ENCODE data around the gene IL6. TPM values are rescaled to one million over a fixed set of nuclear protein-coding genes. Genes with fewer than 3 reads are reported as not detected.

The IL6 gene
- total and polyA plus RNA-seq, 2 of the 8 experiments (the other 6 are each of a cell fraction or from before 2014, with no cell fraction given) = 0.12 to 0.41 TPM

- Histone ChIP-seq H4K5ac (ENCODE audit: insufficient read length, low read depth, low read length) (no peak overlapping the region), H3K23ac (ENCODE audit: insufficient read length) (no peak overlapping the region), H3K14ac (ENCODE audit: insufficient read length) (no peak overlapping the region), H3K23me2 (ENCODE audit: low read depth, low read length) (no peaks in the 10 kb centered on the region), H2BK120ac (replicated peaks; ENCODE audit: low read depth, low read length) (no peak overlapping the region), H4K91ac (replicated peaks; ENCODE audit: insufficient read length, low read length) (no peak overlapping the region), H2BK20ac (ENCODE audit: low read length) (no peak overlapping the region), H3K4ac (replicated peaks; ENCODE audit: insufficient read length, low read depth, low read length) (no peak overlapping the region), H3K9ac (replicated peaks in 1 of 4; ENCODE audit: extremely low read depth in 1 of 4, low read depth in 3 of 4, low read length in 3 of 4) (no peak overlapping the region), H3K79me1 (ENCODE audit: low read depth, low read length) (no peaks in the 10 kb centered on the region), H3K27me3 (replicated peaks in 1 of 4; ENCODE audit: control insufficient read depth in 3 of 4, extremely low read depth in 1 of 4, insufficient read depth in 3 of 4, low read length in 3 of 4) (peaks cover 0 to 3% (median 0%) of the 10 kb centered on the region in 4 experiments; a peak in 2 of 7 replicates), H3K36me3 (ENCODE audit: control insufficient read depth in 2 of 4, insufficient read depth in 4 of 4, low read length in 3 of 4) (no peaks in the 10 kb centered on the region), H3K27ac (ENCODE audit: low read depth, low read length) (no peak overlapping the region), H4K8ac (ENCODE audit: extremely low read depth, insufficient read depth, low read length) (no peak overlapping the region), H3K9me3 (ENCODE audit: insufficient read depth in 2 of 2, low read depth in 1 of 2, low read length in 1 of 2) (no peaks in the 10 kb centered on the region), H3K79me2 (ENCODE audit: control insufficient read depth in 1 of 2, insufficient read depth in 2 of 2, low read length in 2 of 2) (no peaks in the 10 kb centered on the region), H2BK15ac (ENCODE audit: low read length) (no peak overlapping the region), H2BK12ac (ENCODE audit: low read depth, low read length) (no peak overlapping the region), H4K20me1 (replicated peaks in 1 of 2; ENCODE audit: control insufficient read depth in 1 of 2, insufficient read depth in 2 of 2, low read length in 2 of 2) (no peaks in the 10 kb centered on the region), H3K56ac (replicated peaks; ENCODE audit: insufficient read length, low read depth, low read length) (no peak overlapping the region), H3K4me2 (ENCODE audit: insufficient read depth in 1 of 2, low read depth in 2 of 2, low read length in 2 of 2) (no peak overlapping the region), H2BK5ac (ENCODE audit: low read depth, low read length) (no peak overlapping the region), H3K4me3 (ENCODE audit: extremely low read depth in 1 of 4, insufficient read depth in 2 of 4, low read depth in 3 of 4, low read length in 4 of 4) (no peak overlapping the region), H2AK5ac (ENCODE audit: low read depth, low read length) (no peak overlapping the region), H3K4me1 (replicated peaks in 1 of 4; ENCODE audit: control insufficient read depth in 3 of 4, insufficient read depth in 4 of 4, low read length in 3 of 4) (peaks cover 4 to 9% (median 5%) of the 10 kb centered on the region in 4 experiments), H2AFZ (ENCODE audit: low read length) (no peak overlapping the region), H3K18ac (ENCODE audit: extremely low read depth, low read length) (no peak overlapping the region)
- ChIA-PET POLR2A (ENCODE audit: partially characterized antibody) (no interaction called here), CTCF (ENCODE audit: partially characterized antibody) (interaction anchor here (0.7 to 16.8 kb wide), 4 partner anchors 13 to 327 kb away, joined by 3 to 385 read pairs (median 100); no protein-coding TSS in a partner anchor)
- DNase-seq (ENCODE audit: low read depth in 1 of 2, low spot score in 2 of 2) (no peak), FAIRE-seq (no peak)
- WGBS, 2 experiments (ENCODE audit: extremely low coverage in 1 of 2, insufficient coverage in 1 of 2, insufficient read length in 1 of 2, insufficient replicate concordance in 2 of 2, low coverage in 1 of 2, low lambda C conversion rate in 2 of 2, missing lambda C conversion rate in 1 of 2) = 75% methylated on average over 2 of the region's 2 CpGs; no CpG with 5 or more reads in 1 of the 2 experiments
- TF ChIP-seq CBX5 (IDR thresholded peaks at IDR 0.05; ENCODE audit: low read depth, low read length) (no peak), RNF2 (IDR thresholded peaks at IDR 0.05; ENCODE audit: borderline replicate concordance, low read depth, low read length, missing control alignments, poor library complexity, severe bottlenecking) (no peak), TBP (IDR thresholded peaks at IDR 0.05; ENCODE audit: low read depth, low read length) (no peak), POLR2A (IDR thresholded peaks at IDR 0.05; ENCODE audit: control extremely low read depth in 1 of 2, low read depth in 2 of 2, low read length in 2 of 2) (no peak), SIN3A (conservative IDR thresholded peaks at IDR 0.05 in 1 of 2, IDR thresholded peaks at IDR 0.05 in 1 of 2; ENCODE audit: low read depth in 1 of 2, low read length in 2 of 2) (no peak), BRCA1 (IDR thresholded peaks at IDR 0.05; ENCODE audit: low read depth, low read length) (no peak), CREB1 (IDR thresholded peaks at IDR 0.05) (no peak), FOSL1 (IDR thresholded peaks at IDR 0.05; ENCODE audit: insufficient read depth, low read depth, low read length) (no peak)
Measured at GRCh38 chr7:22730066-22730710, 3.2 kb downstream of the IL6 start.
